Activated CD4-positive, alpha-beta T cell treated with anti-CD3 and anti-CD28 coated beads, Interleukin-2, amount 50 U/mL, for 1 hour (primary cell): ENCODE measurements around the gene ERBB4.

Source experiments
- DNase-seq: peaks from one replicate; pipeline ENCODE4 v3.0.0-alpha.2; 2020

Gene ERBB4

GRCh38 chr2:212427638-212428037 lies 111.0 kb downstream of the ERBB4 start:
- DNase-seq: no peak

GRCh38 chr2:212426637-212427412 lies 111.8 kb downstream of the ERBB4 start:
- no peak for DNase-seq

GRCh38 chr2:212424082-212424481 lies 114.5 kb downstream of the ERBB4 start:
- DNase-seq: no peak

- no peak for DNase-seq
These were observed 115.5 kb downstream of the ERBB4 start for GRCh38 chr2:212423089-212423488.

- no peak for DNase-seq
These were observed 116.9 kb downstream of the ERBB4 start for GRCh38 chr2:212421556-212422334.

GRCh38 chr2:212416086-212416485 lies 122.5 kb downstream of the ERBB4 start:
- DNase-seq: no peak

- DNase-seq: no peak
These were observed 123.8 kb downstream of the ERBB4 start for GRCh38 chr2:212414767-212415211.

GRCh38 chr2:212409560-212409959 lies 129.0 kb downstream of the ERBB4 start:
- no peak for DNase-seq

GRCh38 chr2:212408524-212408923 lies 130.1 kb downstream of the ERBB4 start:
- DNase-seq: no peak

GRCh38 chr2:212406716-212407115 lies 131.9 kb downstream of the ERBB4 start:
- DNase-seq: no peak

- DNase-seq: no peak
These were observed 136.3 kb downstream of the ERBB4 start for GRCh38 chr2:212402316-212402715.

GRCh38 chr2:212398316-212398715 lies 140.3 kb downstream of the ERBB4 start:
- DNase-seq: no peak

GRCh38 chr2:212392544-212392943 lies 146.1 kb downstream of the ERBB4 start:
- DNase-seq: no peak

- DNase-seq: no peak
These were observed 146.6 kb downstream of the ERBB4 start for GRCh38 chr2:212392043-212392442.

- no peak for DNase-seq
These were observed 151.5 kb downstream of the ERBB4 start for GRCh38 chr2:212387146-212387545.

- no peak for DNase-seq
These were observed 153.4 kb downstream of the ERBB4 start for GRCh38 chr2:212385241-212385640.

GRCh38 chr2:212384027-212384426 lies 154.6 kb downstream of the ERBB4 start:
- no peak for DNase-seq

GRCh38 chr2:212381428-212382102 lies 157.0 kb downstream of the ERBB4 start:
- DNase-seq: no peak

- no peak for DNase-seq
These were observed 159.5 kb downstream of the ERBB4 start for GRCh38 chr2:212379103-212379502.

GRCh38 chr2:212367431-212367830 lies 171.2 kb downstream of the ERBB4 start:
- DNase-seq: no peak

- no peak for DNase-seq
These were observed 174.3 kb downstream of the ERBB4 start for GRCh38 chr2:212364112-212364985.

GRCh38 chr2:212361174-212361756 lies 177.3 kb downstream of the ERBB4 start:
- no peak for DNase-seq
